RKO (cell line): ENCODE measurements around the gene AK3.
"Not testable (repeated sequence)": the region's sequence is repeated elsewhere in the genome, so short reads cannot be mapped to it uniquely, and the experiment has no call there.

ENCODE experiments used
- DNase-seq: peaks from one replicate; pipeline ENCODE4 v3.0.0-alpha.2; 2016; ENCODE audit warnings: low spot score

AK3 gene

DNA sequence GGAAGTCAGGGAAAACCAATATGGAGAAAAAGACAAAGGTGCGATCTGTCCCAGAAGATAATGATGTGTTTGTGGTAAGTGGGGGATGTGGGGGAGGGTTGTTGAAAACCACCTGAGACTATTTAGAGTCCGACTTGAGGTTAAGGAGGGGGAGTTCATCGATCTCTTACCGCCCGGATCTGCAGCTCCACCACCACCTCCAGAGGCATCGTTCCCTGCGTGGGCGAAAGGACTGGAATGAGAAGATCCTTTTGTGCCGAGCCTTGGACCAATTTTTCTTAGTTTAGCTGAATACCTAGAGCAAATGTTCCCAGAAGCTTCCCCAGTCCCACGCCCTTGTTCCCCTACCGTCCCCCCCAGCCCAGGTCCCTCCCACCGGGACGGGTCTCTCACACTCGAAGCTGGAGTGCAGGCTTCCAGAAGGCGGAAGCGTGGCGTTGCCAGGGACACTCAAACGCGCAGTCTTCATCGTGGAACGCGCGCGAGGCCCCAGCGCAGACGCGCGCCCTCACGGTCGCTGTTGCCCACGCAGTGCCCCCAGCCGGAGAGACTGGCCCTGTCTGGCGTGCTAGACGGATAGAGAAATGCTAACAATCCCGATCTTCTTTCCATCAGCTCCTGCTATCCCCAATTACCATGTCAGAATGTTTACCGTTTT, 74.8 kb downstream of the AK3 start, which contains the start of gene SPATA6L:
Gene SPATA6L (minus strand): TSS at position 439 of the 658 bp plus-strand sequence. CDS start 230 bp downstream, at position 209.
- DNase-seq, result peak; percentile 79

DNA sequence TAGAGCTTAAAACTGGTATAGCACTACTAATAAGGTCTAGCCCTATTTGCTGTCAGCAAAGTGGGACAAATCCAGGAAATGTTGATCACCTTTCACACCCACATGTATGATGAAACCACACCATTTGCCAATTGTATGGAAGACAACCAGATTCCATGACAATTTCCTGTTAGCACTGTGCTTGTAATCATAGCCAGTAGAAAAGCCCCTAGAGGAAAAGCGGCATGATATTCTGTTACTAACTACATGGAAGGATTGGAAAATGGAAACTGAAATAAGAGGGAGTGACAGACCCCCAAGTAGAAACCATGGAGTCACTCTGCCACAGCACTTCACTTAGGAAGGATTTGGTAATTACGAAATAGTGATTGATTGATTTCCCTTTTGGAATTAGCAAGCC, 75.6 kb downstream of the AK3 start:
- peak; percentile 93 for DNase-seq

DNA sequence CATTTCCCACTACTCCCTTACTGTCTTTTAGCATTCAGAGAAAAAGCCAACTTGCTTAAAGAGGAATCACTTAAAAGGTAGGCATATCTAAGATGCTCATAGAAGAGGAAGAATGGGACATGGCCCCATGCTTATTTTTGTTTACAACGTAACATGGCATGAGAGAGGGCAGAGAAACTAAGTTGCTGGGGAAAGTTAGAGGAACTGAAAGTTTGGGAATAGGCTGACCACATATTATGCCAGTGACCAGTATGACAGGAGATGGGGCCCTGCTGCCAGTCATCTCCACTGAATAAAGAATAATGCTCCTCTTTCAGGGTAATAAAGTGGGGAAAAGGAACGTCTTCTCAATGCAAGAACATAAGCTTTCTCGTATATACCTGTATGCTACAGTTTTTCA, 77.0 kb downstream of the AK3 start:
- peak; percentile 55 for DNase-seq

DNA sequence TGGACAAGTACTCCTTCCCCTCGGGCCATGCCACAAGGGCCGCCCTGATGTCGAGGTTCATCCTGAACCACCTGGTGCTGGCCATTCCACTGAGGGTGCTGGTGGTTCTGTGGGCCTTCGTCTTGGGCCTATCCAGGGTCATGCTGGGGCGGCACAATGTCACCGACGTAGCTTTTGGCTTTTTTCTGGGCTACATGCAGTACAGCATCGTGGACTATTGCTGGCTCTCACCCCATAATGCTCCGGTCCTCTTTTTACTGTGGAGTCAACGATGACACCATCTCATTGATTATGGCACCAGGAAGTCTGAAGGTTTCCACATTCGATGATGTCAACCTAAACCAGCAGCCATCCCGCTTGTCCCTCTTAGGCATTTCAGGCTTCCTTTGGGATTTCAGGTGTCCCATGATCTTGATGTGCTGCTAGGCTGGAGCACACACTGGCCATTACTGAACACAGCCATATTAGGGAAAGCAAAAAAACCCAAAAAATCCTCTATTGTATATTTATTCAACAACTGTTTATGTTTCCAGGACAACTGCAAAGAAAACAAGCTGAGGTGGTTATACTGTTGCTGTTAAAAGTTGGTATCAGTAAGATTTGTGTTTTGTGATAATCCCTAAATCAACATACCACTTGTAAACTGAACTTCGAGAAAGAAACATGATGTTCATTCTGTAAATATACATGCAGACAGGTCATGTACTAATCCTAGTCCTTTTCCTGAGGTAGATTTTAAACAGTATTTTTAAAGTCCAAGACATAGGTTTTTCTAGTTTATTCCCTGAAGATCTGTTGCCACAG, 77.8 kb downstream of the AK3 start:
- DNase-seq, result peak; percentile 88

DNA sequence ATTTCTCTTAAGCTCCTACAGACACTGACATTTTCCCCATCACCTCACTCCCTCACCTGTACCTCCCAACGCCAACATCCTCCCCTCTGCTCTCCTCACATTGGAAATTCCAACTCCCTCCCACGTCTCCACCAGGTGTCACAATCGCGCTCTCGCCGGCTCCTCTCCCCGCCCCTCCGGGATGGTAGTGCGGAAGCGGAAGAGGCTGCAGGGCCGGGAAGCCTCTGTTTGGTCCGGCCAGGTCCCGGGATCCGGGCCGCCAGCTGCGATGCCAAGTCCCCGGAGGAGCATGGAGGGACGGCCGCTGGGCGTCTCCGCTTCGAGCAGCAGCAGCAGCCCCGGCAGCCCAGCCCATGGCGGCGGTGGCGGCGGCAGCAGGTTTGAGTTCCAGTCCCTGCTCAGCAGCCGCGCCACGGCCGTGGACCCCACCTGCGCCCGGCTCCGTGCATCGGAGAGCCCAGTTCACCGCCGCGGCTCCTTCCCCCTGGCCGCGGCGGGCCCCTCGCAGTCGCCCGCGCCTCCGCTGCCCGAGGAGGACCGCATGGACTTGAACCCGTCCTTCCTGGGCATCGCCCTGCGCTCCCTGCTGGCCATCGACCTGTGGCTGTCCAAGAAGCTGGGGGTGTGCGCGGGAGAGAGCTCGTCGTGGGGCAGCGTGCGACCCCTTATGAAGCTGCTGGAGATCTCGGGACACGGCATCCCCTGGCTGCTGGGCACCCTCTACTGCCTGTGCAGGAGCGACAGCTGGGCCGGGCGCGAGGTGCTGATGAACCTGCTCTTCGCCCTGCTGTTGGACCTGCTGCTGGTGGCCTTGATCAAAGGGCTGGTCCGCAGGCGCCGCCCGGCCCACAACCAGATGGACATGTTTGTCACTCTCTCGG, 78.7 kb downstream of the AK3 start, which contains the start of gene PLPP6:
Gene PLPP6 (plus strand): TSS at position 187 of the 881 bp plus-strand sequence. CDS start 82 bp downstream, at position 269.
- DNase-seq, result peak; percentile 90

DNA sequence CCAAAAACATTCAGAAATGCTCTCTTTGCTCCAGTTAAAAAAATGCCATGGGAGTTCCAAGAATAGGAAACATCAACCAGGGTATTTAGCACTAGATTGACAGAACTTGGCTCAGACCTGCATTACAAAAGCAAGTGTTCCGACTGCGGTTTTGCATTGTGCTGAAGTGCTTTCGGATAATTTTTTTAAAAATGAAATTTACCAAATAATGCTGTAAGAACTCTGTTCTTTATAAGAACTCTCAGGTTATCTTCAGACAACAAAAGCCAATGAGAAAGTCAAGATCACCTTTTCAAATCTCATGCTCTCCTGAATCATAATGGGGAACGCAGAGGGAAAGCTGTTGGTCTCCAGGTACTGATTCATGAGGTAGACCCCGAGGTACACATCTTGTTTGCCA, 79.4 kb downstream of the AK3 start:
- DNase-seq, result no peak

DNA sequence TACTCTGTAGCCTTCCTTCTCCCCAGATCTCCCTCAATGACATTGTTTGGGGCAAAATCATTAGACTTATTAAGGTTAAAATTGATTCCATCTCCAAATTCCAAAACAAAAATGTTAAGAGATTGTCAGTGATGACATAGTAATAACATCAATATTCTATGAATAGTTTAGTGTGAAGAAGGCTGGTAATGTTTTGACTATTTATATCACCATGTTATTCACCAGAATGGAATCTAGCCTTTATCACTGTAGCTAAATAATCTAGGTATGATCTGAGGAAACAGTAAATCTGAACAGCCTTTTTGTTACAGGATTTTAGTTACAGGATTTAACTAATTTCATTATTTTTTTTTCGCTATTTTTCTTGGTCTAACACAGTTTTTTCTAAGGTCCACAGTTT, 79.8 kb downstream of the AK3 start:
- peak; percentile 38 for DNase-seq

DNA sequence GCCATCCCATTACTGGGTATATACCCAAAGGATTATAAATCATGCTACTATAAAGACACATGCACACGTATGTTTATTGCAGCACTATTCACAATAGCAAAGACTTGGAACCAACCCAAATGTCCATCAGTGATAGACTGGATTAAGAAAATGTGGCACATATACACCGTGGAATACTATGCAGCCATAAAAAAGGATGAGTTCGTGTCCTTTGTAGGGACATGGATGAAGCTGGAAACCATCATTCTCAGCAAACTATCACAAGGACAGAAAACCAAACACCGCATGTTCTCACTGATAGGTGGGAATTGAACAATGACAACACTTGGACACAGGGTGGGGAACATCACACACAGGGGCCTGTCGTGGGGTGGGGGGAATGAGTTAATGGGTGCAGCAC, 80.3 kb downstream of the AK3 start:
- DNase-seq, result not testable (repeated sequence)
